Neuronal stem cell (in vitro differentiated cells): ENCODE data around the gene MYLIP.

Experiments used
- DNase-seq: peaks from one replicate; pipeline ENCODE4 v3.0.0-alpha.2; 2013; ENCODE audit warnings: low spot score
- H2AFZ ChIP-seq: one replicate; pipeline ENCODE4 v1.6.1; 2013; ENCODE audit warnings: mild to moderate bottlenecking, low read length, inconsistent platforms
- H2AK5ac ChIP-seq: 2 replicates; pipeline ENCODE4 v1.6.1; 2013; ENCODE audit warnings: low read depth, mild to moderate bottlenecking, inconsistent platforms, low read length, moderate library complexity, mixed read lengths
- H2BK120ac ChIP-seq: 2 replicates; pipeline ENCODE4 v1.6.1; 2013; ENCODE audit warnings: low read depth, mild to moderate bottlenecking, inconsistent platforms, low read length, moderate library complexity, mixed read lengths
- H2BK12ac ChIP-seq: one replicate; pipeline ENCODE4 v1.6.1; 2013; ENCODE audit warnings: low read length, inconsistent platforms
- H2BK15ac ChIP-seq: 2 replicates; pipeline ENCODE4 v1.6.1; 2013; ENCODE audit warnings: mild to moderate bottlenecking, low read length, inconsistent platforms, mixed read lengths
- H2BK5ac ChIP-seq: one replicate; pipeline ENCODE4 v1.6.1; 2013; ENCODE audit warnings: inconsistent platforms, mild to moderate bottlenecking, low read length, moderate library complexity
- H3K14ac ChIP-seq: one replicate; pipeline ENCODE4 v1.6.1; 2013; ENCODE audit warnings: low read length, inconsistent platforms
- H3K18ac ChIP-seq: 2 replicates; pipeline ENCODE4 v1.6.1; 2013; ENCODE audit warnings: low read length, inconsistent platforms
- H3K23ac ChIP-seq: 2 replicates; pipeline ENCODE4 v1.6.1; 2013; ENCODE audit warnings: low read depth, mild to moderate bottlenecking, mixed read lengths, low read length, inconsistent platforms; ENCODE audit not compliant: poor library complexity
- H3K27ac ChIP-seq: replicated peaks from 3 replicates; pipeline ENCODE4 v1.5.1; 2013; ENCODE audit warnings: low read length, inconsistent platforms
- H3K27me3 ChIP-seq, 3 experiments: 2 replicates each; pipeline ENCODE4 v1.6.1; 2013; ENCODE audit warnings: low read length in 3 of 3, mild to moderate bottlenecking in 2 of 3, inconsistent platforms in 1 of 3, low read depth in 1 of 3, mixed read lengths in 1 of 3, moderate library complexity in 1 of 3; ENCODE audit not compliant: control insufficient read depth in 3 of 3, insufficient read depth in 3 of 3
- H3K36me3 ChIP-seq, 2 donors: replicated peaks in 1 of 2; 2 replicates each; pipeline ENCODE4 v1.6.1; 2013; ENCODE audit warnings: low read length in 2 of 2; ENCODE audit not compliant: control insufficient read depth in 2 of 2, insufficient read depth in 2 of 2
- H3K4ac ChIP-seq: 2 replicates; pipeline ENCODE4 v1.6.1; 2013; ENCODE audit warnings: inconsistent platforms, mild to moderate bottlenecking, low read length, moderate library complexity
- H3K4me1 ChIP-seq, 2 donors: 1 replicate in 1 of 2; 2 replicates in 1 of 2; pipeline ENCODE4 v1.6.1; 2013; ENCODE audit warnings: low read length in 2 of 2, low read depth in 1 of 2; ENCODE audit not compliant: control insufficient read depth in 2 of 2, insufficient read depth in 1 of 2
- H3K4me2 ChIP-seq: one replicate; pipeline ENCODE4 v1.6.1; 2013; ENCODE audit warnings: mild to moderate bottlenecking, low read length, inconsistent platforms; ENCODE audit not compliant: insufficient read depth, poor library complexity, severe bottlenecking
- H3K4me3 ChIP-seq, 2 donors: 2 replicates each; pipeline ENCODE4 v1.5.1; 2013; ENCODE audit warnings: low read length in 2 of 2, mild to moderate bottlenecking in 2 of 2, inconsistent platforms in 1 of 2, moderate library complexity in 1 of 2
- H3K79me1 ChIP-seq: one replicate; pipeline ENCODE4 v1.6.1; 2013; ENCODE audit warnings: low read depth, mild to moderate bottlenecking, inconsistent platforms, low read length, moderate library complexity
- H3K9ac ChIP-seq: one replicate; pipeline ENCODE4 v1.6.1; 2013; ENCODE audit warnings: mild to moderate bottlenecking, low read depth, low read length, inconsistent platforms; ENCODE audit not compliant: poor library complexity
- H3K9me3 ChIP-seq, 2 donors: replicated peaks in 1 of 2; 2 replicates each; pipeline versions ENCODE3 to v1.6.1; 2013; ENCODE audit warnings: low read length in 2 of 2, mild to moderate bottlenecking in 2 of 2, inconsistent platforms in 1 of 2, low read depth in 1 of 2, mixed read lengths in 1 of 2, moderate library complexity in 1 of 2; ENCODE audit not compliant: control insufficient read depth in 2 of 2, insufficient read depth in 1 of 2
- H4K8ac ChIP-seq: one replicate; pipeline ENCODE4 v1.6.1; 2013; ENCODE audit warnings: low read depth, mild to moderate bottlenecking, inconsistent platforms, low read length, moderate library complexity
- H4K91ac ChIP-seq: one replicate; pipeline ENCODE4 v1.6.1; 2013; ENCODE audit warnings: low read length, low read depth, mild to moderate bottlenecking, inconsistent platforms; ENCODE audit not compliant: poor library complexity
- WGBS, 2 donors: extraction: QIAGEN DNeasy Blood & Tissue Kit; methylation state at CpG; one replicate each; pipeline ENCODE4 v1.1.7; 2013; ENCODE audit warnings: missing lambda C conversion rate in 2 of 2, mixed read lengths in 1 of 2; ENCODE audit not compliant: insufficient read length in 2 of 2, insufficient replicate concordance in 1 of 2; ENCODE audit errors: extremely low coverage in 2 of 2; 5-methylcytosine and 5-hydroxymethylcytosine counted together

The MYLIP gene

GRCh38 chr6:16092990-16093389 is 35.9 kb upstream of the MYLIP start:
- DNase-seq, result no peak
- Histone ChIP-seq H3K36me3 (no peaks in the 10 kb centered on the region), H4K8ac (no peak overlapping the region), H3K23ac (no peak overlapping the region), H3K4me3 (no peak overlapping the region), H3K4me2 (no peak overlapping the region), H2BK120ac (no peak overlapping the region), H2BK5ac (no peak overlapping the region), H2AFZ (no peak overlapping the region), H2BK12ac (no peak overlapping the region), H3K79me1 (no peaks in the 10 kb centered on the region), H3K4me1 (no peaks in the 10 kb centered on the region), H3K9ac (no peak overlapping the region), H3K14ac (no peak overlapping the region), H2AK5ac (no peak overlapping the region), H3K18ac (no peak overlapping the region), H2BK15ac (no peak overlapping the region), H3K27ac (no peak overlapping the region), H4K91ac (no peak overlapping the region), H3K27me3 (peaks cover 0 to 5% (median 0%) of the 10 kb centered on the region in 3 experiments), H3K4ac (no peak overlapping the region), H3K9me3 (no peaks in the 10 kb centered on the region)
- WGBS, 2 donors, result no CpG with 5 or more reads among the region's 5 CpGs

- WGBS, 2 donors, result no CpG with 5 or more reads among the region's 6 CpGs
- no peak overlapping the region for H2BK5ac ChIP-seq
- peaks cover 0 to 4% of the 10 kb centered on the region in 2 donors for H3K9me3 ChIP-seq
- no peak overlapping the region for H2BK120ac ChIP-seq
- H3K4me1 ChIP-seq, result no peaks in the 10 kb centered on the region
- no peak overlapping the region for H2AFZ ChIP-seq
- H3K4ac ChIP-seq, result no peak overlapping the region
- H3K18ac ChIP-seq, result no peak overlapping the region
- no peak overlapping the region for H3K27ac ChIP-seq
- no peak overlapping the region for H2BK15ac ChIP-seq
- H2AK5ac ChIP-seq, result no peak overlapping the region
- H3K9ac ChIP-seq, result no peak overlapping the region
- H3K14ac ChIP-seq, result no peak overlapping the region
- no peak overlapping the region for H2BK12ac ChIP-seq
- no peak overlapping the region for H4K8ac ChIP-seq
- peaks cover 0 to 5% (median 0%) of the 10 kb centered on the region in 3 experiments for H3K27me3 ChIP-seq
- no peaks in the 10 kb centered on the region for H3K36me3 ChIP-seq
- no peak overlapping the region for H3K4me3 ChIP-seq
- no peaks in the 10 kb centered on the region for H3K79me1 ChIP-seq
- no peak overlapping the region for H4K91ac ChIP-seq
- no peak overlapping the region for H3K23ac ChIP-seq
- DNase-seq, result no peak
- no peak overlapping the region for H3K4me2 ChIP-seq
Observed at GRCh38 chr6:16095180-16095579, 33.7 kb upstream of the MYLIP start.

GRCh38 chr6:16097382-16098171 is 31.3 kb upstream of the MYLIP start:
- H4K8ac ChIP-seq, result no peak overlapping the region

GRCh38 chr6:16098211-16098610 is 30.7 kb upstream of the MYLIP start:
- no peak overlapping the region for H2BK12ac ChIP-seq
- peaks cover 0 to 6% of the 10 kb centered on the region in 2 donors for H3K9me3 ChIP-seq
- H3K27ac ChIP-seq, result no peak overlapping the region
- no peaks in the 10 kb centered on the region for H3K79me1 ChIP-seq
- H3K27me3 ChIP-seq, result peaks cover 0 to 5% (median 0%) of the 10 kb centered on the region in 3 experiments
- no peak overlapping the region for H2AK5ac ChIP-seq
- H4K8ac ChIP-seq, result no peak overlapping the region
- peaks cover 3 to 5% of the 10 kb centered on the region in 2 donors for H3K4me1 ChIP-seq
- no peak overlapping the region for H2AFZ ChIP-seq
- no peak overlapping the region for H3K23ac ChIP-seq
- no peak overlapping the region for H3K4me3 ChIP-seq
- no peak for DNase-seq
- H2BK120ac ChIP-seq, result no peak overlapping the region
- no peaks in the 10 kb centered on the region for H3K36me3 ChIP-seq
- H2BK15ac ChIP-seq, result no peak overlapping the region
- H4K91ac ChIP-seq, result no peak overlapping the region
- H3K14ac ChIP-seq, result no peak overlapping the region
- no peak overlapping the region for H3K4ac ChIP-seq
- H3K4me2 ChIP-seq, result no peak overlapping the region
- WGBS, 2 donors, result no CpG with 5 or more reads among the region's 5 CpGs
- H3K18ac ChIP-seq, result no peak overlapping the region
- no peak overlapping the region for H2BK5ac ChIP-seq
- H3K9ac ChIP-seq, result no peak overlapping the region

More at GRCh38 chr6:16097382-16098171, 31.3 kb upstream of the MYLIP start:
- Histone ChIP-seq H2AK5ac (no peak overlapping the region), H4K91ac (no peak overlapping the region), H2BK5ac (no peak overlapping the region), H2BK12ac (no peak overlapping the region), H2AFZ (no peak overlapping the region), H3K27ac (no peak overlapping the region), H3K4me2 (no peak overlapping the region), H3K23ac (no peak overlapping the region), H3K79me1 (no peaks in the 10 kb centered on the region), H3K27me3 (peaks cover 0 to 5% (median 0%) of the 10 kb centered on the region in 3 experiments), H3K4ac (no peak overlapping the region), H3K9me3 (peaks cover 0 to 6% of the 10 kb centered on the region in 2 donors), H2BK120ac (no peak overlapping the region), H3K9ac (no peak overlapping the region), H3K4me1 (peaks cover 3 to 5% of the 10 kb centered on the region in 2 donors), H3K14ac (no peak overlapping the region), H2BK15ac (no peak overlapping the region), H3K36me3 (no peaks in the 10 kb centered on the region), H3K18ac (no peak overlapping the region), H3K4me3 (no peak overlapping the region)
- no peak for DNase-seq
- WGBS, 2 donors, result no CpG with 5 or more reads among the region's 6 CpGs
